Spleen (tissue), 11 donors: ENCODE measurements around the gene ESR1. TPM values are rescaled to one million over a fixed set of nuclear protein-coding genes. Genes with fewer than 3 reads are reported as not detected.

Source experiments
- DNase-seq: peaks from one replicate; pipeline ENCODE4 v3.0.0-alpha.2; 2020
- H3K27ac ChIP-seq, 8 donors: fragments of 200-600 bp; sonication (generic) in 7 of 8; 1 replicate in 4 of 8; 2 replicates in 4 of 8; pipeline versions ENCODE4 v1.5.0 to v1.8.0; 2016 to 2021; ENCODE audit warnings: inconsistent platforms in 4 of 8, mild to moderate bottlenecking in 4 of 8, moderate library complexity in 1 of 8
- H3K27me3 ChIP-seq, 7 donors: fragments of 200-600 bp; sonication (generic) in 6 of 7; replicated peaks in 1 of 7; 1 replicate in 4 of 7; 2 replicates in 3 of 7; pipeline versions ENCODE4 v1.5.0 to v1.8.0; 2016 to 2021; ENCODE audit warnings: inconsistent platforms in 3 of 7, mild to moderate bottlenecking in 1 of 7
- H3K36me3 ChIP-seq, 6 donors: fragments of 200-600 bp; sonication (generic) in 5 of 6; 1 replicate in 4 of 6; 2 replicates in 2 of 6; pipeline versions ENCODE4 v1.5.0 to v1.8.0; 2016 to 2021; ENCODE audit warnings: inconsistent platforms in 2 of 6
- H3K4me1 ChIP-seq, 6 donors: fragments of 200-600 bp; sonication (generic) in 5 of 6; 1 replicate in 3 of 6; 2 replicates in 3 of 6; pipeline versions ENCODE4 v1.5.0 to v1.8.0; 2016 to 2021; ENCODE audit warnings: inconsistent platforms in 3 of 6
- H3K4me3 ChIP-seq, 8 donors: fragments of 200-600 bp; sonication (generic) in 7 of 8; 1 replicate in 4 of 8; 2 replicates in 4 of 8; pipeline versions ENCODE4 v1.5.0 to v1.8.0; 2016 to 2021; ENCODE audit warnings: inconsistent platforms in 4 of 8, mild to moderate bottlenecking in 4 of 8, moderate library complexity in 2 of 8
- H3K9me3 ChIP-seq, 8 donors: fragments of 200-600 bp; sonication (generic) in 7 of 8; 1 replicate in 4 of 8; 2 replicates in 4 of 8; pipeline versions ENCODE4 v1.5.0 to v1.8.0; 2016 to 2021; ENCODE audit warnings: inconsistent platforms in 4 of 8
- CTCF ChIP-seq, 11 experiments: fragments of 200-600 bp in 7 of 11; fragments of 450-650 bp in 4 of 11; sonication (generic) in 4 of 11; IDR thresholded peaks in 8 of 11; conservative IDR thresholded peaks in 3 of 11; 1 replicate in 7 of 11; 2 replicates in 4 of 11; pipeline versions ENCODE4 v1.4.0 to v1.8.0; 2016 to 2021; ENCODE audit warnings: antibody characterized with exemption in 11 of 11, inconsistent platforms in 4 of 11, mild to moderate bottlenecking in 1 of 11
- POLR2A ChIP-seq, 3 donors: fragments of 450-650 bp; IDR thresholded peaks; one replicate each; pipeline ENCODE4 v1.5.1; 2017; ENCODE audit warnings: antibody characterized with exemption in 3 of 3, mild to moderate bottlenecking in 1 of 3
- POLR2AphosphoS5 ChIP-seq, 3 donors: sonication (generic); formaldehyde crosslinking; IDR thresholded peaks; one replicate each; pipeline ENCODE4 v1.5.1; 2017; ENCODE audit warnings: antibody characterized with exemption in 3 of 3
- WGBS, 5 donors: extraction: QIAGEN DNeasy Blood & Tissue Kit in 3 of 5; methylation state at CpG; one replicate each; pipeline versions ENCODE4 v1.1.5 to v1.1.7; 2013 to 2018; 5-methylcytosine and 5-hydroxymethylcytosine counted together
- intact Hi-C: fragments of 100-400 bp; cut with DNase I; formaldehyde crosslinking; loops from one replicate; pipeline ENCODE4 v1.15.0; 2023; ENCODE audit warnings: low total_unique reads
- polyA plus RNA-seq, 3 donors: library from polyadenylated mRNA; stranded (reverse); fragments of 200-250 nt; gene quantifications; one replicate each; pipeline ENCODE4 v1.2.1, GENCODE V29; 2013
- total RNA-seq, 7 donors: library from RNA; depleted of rRNA in 3 of 7; stranded (reverse); fragments of >200 nt in 3 of 7; fragmentation: NEBNext Ultra II Directional in 4 of 7; extraction: Animal tissue kit (Norgen Biotek cat#: 25700) in 4 of 7; gene quantifications; one replicate each; pipeline versions ENCODE4 v1.1.0 to v1.2.1, GENCODE V29; 2016 to 2021
- donor health status: healthy with polysubstance abuse.
- donor health status: DM: no; HTN: no; CAD: no; lungs with moderate emphysema.
- donor health status: DM: no; HTN: no; CAD: no.
- donor health status: Bipolar disorder and iron deficiency.
- donor health status: healthy.
- donor health status: DM: no; HTN: no; CAD: no.
- donor health status: DM: yes; HTN: yes; CAD: no.

Gene ESR1
- total and polyA plus RNA-seq, 10 donors = 0.35 to 7.3 (median 3.2) TPM

GRCh38 chr6:151917531-151918329 lies 110.2 kb downstream of the ESR1 start:
- intact Hi-C loops = no loop called here
- Histone ChIP-seq H3K27ac (no peak overlapping the region), H3K36me3 (no peaks in the 10 kb centered on the region), H3K4me3 (no peak overlapping the region), H3K4me1 (no peaks in the 10 kb centered on the region), H3K9me3 (peaks cover 0 to 18% (median 13%) of the 10 kb centered on the region in 8 donors), H3K27me3 (no peaks in the 10 kb centered on the region)
- 61 to 88% (median 82%) methylated on average over 6 of the region's 6 CpGs for WGBS, 5 donors
- TF ChIP-seq POLR2A (IDR thresholded peaks at IDR 0.05) (no peak), POLR2AphosphoS5 (IDR thresholded peaks at IDR 0.05) (no peak), CTCF (IDR thresholded peaks at IDR 0.05 in 8 of 11, conservative IDR thresholded peaks at IDR 0.05 in 3 of 11) (no peak)
- DNase-seq = no peak

- Histone ChIP-seq H3K36me3 (no peaks in the 10 kb centered on the region), H3K27ac (no peak overlapping the region), H3K9me3 (no peaks in the 10 kb centered on the region), H3K4me3 (no peak overlapping the region), H3K27me3 (no peaks in the 10 kb centered on the region), H3K4me1 (no peaks in the 10 kb centered on the region)
- 71 to 88% (median 84%) methylated on average over 3 of the region's 3 CpGs for WGBS, 5 donors
- TF ChIP-seq POLR2AphosphoS5 (IDR thresholded peaks at IDR 0.05) = no peak
- TF ChIP-seq CTCF (IDR thresholded peaks at IDR 0.05 in 8 of 11, conservative IDR thresholded peaks at IDR 0.05 in 3 of 11) = no peak
- no peak for TF ChIP-seq POLR2A (IDR thresholded peaks at IDR 0.05)
- intact Hi-C loops = no loop called here
- DNase-seq = no peak
These were observed 132.8 kb downstream of the ESR1 start for GRCh38 chr6:151940307-151940706.

GRCh38 chr6:151948002-151948743 lies 140.7 kb downstream of the ESR1 start:
- H3K4me1 ChIP-seq = peaks cover 9 to 24% (median 12%) of the 10 kb centered on the region in 6 donors
- H3K4me3 ChIP-seq = no peak overlapping the region
- H3K36me3 ChIP-seq = no peaks in the 10 kb centered on the region
- 12 to 27% (median 21%) methylated on average over 3 of the region's 3 CpGs for WGBS, 5 donors
- H3K27me3 ChIP-seq = no peaks in the 10 kb centered on the region
- peak overlapping the region in 2 of 8 donors; percentile 37 to 41 for H3K27ac ChIP-seq
- no peak for DNase-seq
- H3K9me3 ChIP-seq = no peaks in the 10 kb centered on the region
- intact Hi-C loops = no loop called here
- TF ChIP-seq CTCF (IDR thresholded peaks at IDR 0.05 in 8 of 11, conservative IDR thresholded peaks at IDR 0.05 in 3 of 11) = no peak
- TF ChIP-seq POLR2AphosphoS5 (IDR thresholded peaks at IDR 0.05) = no peak
- TF ChIP-seq POLR2A (IDR thresholded peaks at IDR 0.05) = no peak

GRCh38 chr6:151958332-151958731 lies 150.8 kb downstream of the ESR1 start:
- Histone ChIP-seq H3K4me1 (no peaks in the 10 kb centered on the region), H3K36me3 (no peaks in the 10 kb centered on the region), H3K27me3 (no peaks in the 10 kb centered on the region), H3K27ac (no peak overlapping the region), H3K9me3 (no peaks in the 10 kb centered on the region), H3K4me3 (no peak overlapping the region)
- WGBS, 5 donors = 34 to 82% (median 52%) methylated on average over 2 of the region's 2 CpGs
- no peak for DNase-seq
- TF ChIP-seq POLR2AphosphoS5 (IDR thresholded peaks at IDR 0.05) = peak in 1 of 3 donors; percentile 38
- TF ChIP-seq POLR2A (IDR thresholded peaks at IDR 0.05) = no peak
- intact Hi-C loops = no loop called here
